Suprapubic skin (tissue), 3 donors: ENCODE results near the gene BLVRB.

Experiments
- POLR2A ChIP-seq, 2 donors: fragments of 450-650 bp; IDR thresholded peaks; one replicate each; pipeline ENCODE4 v1.6.1; 2017; ENCODE audit warnings: antibody characterized with exemption in 2 of 2, mild to moderate bottlenecking in 2 of 2, moderate library complexity in 2 of 2
- TF ChIP-seq, protein P1 (sequence below), 2 donors: fragments of 200-600 bp in 1 of 2; fragments of 450-650 bp in 1 of 2; sonication (generic) in 1 of 2; IDR thresholded peaks; one replicate each; pipeline ENCODE4 v1.5.1; 2016 to 2019; ENCODE audit warnings: antibody characterized with exemption in 2 of 2, mild to moderate bottlenecking in 1 of 2, moderate library complexity in 1 of 2

DNA sequence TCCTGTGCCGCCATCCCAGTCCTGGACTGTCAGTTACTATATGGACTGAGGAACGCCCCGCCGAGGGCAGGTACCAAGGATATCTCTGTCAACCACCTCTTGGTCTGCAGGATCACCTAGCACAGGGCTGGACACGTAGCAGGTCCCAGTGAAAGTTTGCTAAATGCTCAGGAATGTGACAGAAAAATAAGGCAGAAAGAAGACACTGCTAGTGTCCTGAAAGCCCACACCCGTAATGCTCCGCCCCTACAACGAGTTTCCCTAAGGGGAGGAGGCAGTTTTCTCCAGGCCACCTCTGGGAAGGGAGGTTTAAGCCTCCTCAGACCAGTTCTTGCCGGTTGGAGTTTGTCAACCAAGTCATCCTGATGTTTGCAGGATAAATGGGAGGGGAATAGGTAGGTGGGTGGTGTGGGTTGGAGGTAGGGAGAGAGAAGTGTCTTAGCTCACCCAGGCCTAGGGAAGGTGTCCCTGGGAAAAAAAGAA, 19.7 kb downstream of the BLVRB start:
- TF ChIP-seq, protein P1, sequence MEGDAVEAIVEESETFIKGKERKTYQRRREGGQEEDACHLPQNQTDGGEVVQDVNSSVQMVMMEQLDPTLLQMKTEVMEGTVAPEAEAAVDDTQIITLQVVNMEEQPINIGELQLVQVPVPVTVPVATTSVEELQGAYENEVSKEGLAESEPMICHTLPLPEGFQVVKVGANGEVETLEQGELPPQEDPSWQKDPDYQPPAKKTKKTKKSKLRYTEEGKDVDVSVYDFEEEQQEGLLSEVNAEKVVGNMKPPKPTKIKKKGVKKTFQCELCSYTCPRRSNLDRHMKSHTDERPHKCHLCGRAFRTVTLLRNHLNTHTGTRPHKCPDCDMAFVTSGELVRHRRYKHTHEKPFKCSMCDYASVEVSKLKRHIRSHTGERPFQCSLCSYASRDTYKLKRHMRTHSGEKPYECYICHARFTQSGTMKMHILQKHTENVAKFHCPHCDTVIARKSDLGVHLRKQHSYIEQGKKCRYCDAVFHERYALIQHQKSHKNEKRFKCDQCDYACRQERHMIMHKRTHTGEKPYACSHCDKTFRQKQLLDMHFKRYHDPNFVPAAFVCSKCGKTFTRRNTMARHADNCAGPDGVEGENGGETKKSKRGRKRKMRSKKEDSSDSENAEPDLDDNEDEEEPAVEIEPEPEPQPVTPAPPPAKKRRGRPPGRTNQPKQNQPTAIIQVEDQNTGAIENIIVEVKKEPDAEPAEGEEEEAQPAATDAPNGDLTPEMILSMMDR (IDR thresholded peaks at IDR 0.05) = no peak
- no peak for TF ChIP-seq POLR2A (IDR thresholded peaks at IDR 0.05)
